Measurements from ENCODE around the gene CKAP4.
"Not testable (repeated sequence)": the region's sequence is repeated elsewhere in the genome, so short reads cannot be mapped to it uniquely, and the experiment has no call there.

The CKAP4 gene, protein sequence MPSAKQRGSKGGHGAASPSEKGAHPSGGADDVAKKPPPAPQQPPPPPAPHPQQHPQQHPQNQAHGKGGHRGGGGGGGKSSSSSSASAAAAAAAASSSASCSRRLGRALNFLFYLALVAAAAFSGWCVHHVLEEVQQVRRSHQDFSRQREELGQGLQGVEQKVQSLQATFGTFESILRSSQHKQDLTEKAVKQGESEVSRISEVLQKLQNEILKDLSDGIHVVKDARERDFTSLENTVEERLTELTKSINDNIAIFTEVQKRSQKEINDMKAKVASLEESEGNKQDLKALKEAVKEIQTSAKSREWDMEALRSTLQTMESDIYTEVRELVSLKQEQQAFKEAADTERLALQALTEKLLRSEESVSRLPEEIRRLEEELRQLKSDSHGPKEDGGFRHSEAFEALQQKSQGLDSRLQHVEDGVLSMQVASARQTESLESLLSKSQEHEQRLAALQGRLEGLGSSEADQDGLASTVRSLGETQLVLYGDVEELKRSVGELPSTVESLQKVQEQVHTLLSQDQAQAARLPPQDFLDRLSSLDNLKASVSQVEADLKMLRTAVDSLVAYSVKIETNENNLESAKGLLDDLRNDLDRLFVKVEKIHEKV

DNA sequence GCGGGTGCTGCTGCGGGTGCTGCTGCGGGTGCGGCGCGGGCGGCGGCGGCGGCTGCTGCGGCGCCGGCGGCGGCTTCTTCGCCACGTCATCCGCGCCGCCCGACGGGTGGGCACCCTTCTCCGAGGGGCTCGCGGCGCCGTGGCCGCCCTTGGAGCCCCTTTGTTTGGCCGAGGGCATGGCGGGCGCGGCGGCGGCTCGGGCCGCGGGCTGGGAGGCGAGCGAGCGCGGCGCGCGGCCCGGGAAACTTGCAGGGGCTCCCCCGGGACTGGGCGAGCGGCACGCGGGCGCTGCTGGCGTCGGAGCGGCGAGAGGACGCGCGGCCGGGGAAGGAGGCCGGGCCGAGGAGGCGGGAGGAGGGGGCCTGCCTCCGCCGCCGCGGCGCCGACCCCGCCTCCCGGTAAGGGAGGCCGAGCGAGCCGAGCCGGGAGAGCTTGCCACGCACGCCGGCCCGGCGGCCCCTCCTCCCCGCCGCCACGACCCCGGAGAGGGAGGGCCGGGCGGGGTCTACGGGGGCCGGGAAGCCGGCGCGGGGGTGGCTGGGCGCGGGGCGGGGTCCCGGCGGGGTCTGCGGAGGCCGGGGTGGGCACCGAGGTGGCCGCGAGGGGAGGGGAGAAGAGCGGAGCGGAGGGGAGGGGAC is at the start of gene CKAP4:
Gene CKAP4, minus strand, starts transcription at position 347 of the 638 bp plus-strand sequence. Its CDS starts 169 bp downstream, at position 178.
- DNase-seq (ENCODE audit: low read depth): peak; percentile 83

DNA sequence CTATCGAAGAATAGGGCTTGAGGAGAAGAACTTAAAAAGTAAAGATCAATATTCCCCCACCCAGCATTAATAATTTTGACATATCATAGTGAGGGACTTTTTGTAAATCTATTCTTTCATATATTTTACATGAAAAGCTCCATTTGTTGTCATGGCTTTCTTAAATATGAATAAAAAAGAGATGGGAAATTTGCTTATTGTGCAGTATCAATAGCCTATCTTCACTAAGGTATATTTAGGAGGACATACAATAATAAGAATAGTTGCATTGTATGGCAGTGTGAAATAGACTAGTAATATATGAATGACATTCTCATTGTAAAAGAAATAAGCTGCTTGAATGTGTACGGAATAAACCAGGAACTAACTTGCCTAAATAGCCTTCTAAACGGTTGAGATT is 49.3 kb upstream of the CKAP4 start:
- no peak for DNase-seq (ENCODE audit: low read depth)

DNA sequence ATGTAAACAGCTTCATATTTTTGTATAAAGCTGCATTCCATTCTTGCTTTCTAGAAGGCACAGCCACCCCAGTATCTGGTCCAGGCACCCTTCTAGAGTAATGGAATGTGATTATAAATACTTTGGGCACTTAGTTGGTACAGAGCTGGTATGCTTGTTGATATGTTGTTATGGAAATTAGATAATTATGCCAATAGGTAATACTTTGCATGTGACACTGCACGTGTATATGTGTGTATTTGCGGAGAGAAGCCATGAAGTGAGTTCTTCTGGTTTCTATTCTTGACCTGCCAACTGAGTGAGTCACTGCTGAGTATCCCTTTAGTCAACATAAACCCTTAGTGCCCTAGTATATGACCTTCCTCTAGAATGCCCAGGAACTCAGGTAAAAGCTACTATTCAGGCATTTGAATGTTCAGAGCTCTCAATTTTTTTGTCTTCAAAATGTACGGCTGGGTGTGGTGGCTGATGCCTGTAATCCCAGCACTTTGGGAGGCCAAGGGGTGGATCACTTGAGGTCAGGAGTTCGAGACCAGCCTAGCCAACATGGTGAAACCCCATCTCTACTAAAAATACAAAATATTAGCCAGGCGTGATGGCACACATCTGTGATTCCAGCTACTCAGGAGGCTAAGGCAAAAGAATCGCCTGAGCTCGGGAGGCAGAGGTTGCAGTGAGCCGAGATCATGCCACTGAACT is 48.5 kb upstream of the CKAP4 start:
- DNase-seq (ENCODE audit: low read depth): peak; percentile 73

DNA sequence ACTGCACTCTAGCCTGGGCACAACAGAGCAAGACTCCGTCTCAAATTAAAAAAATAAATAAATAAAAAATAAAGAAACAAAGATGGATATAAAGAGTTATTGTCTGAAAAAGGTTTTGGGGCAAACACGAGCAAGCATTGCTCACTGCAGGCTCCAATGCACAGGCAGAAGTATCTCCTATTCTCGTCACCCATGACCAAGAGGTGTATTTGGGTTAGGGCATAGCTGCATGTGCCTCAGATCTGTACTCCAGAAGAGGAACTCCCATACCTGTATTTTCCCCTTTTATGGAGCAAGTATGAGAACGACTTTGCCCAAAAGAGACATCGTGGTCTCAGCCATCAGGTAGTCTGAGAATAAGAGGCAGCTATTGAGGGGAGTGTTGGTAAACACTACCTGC is 44.5 kb upstream of the CKAP4 start:
- DNase-seq (ENCODE audit: low read depth): no peak

GRCh38 chr12:106291342-106291741 is 43.5 kb upstream of the CKAP4 start:
- DNase-seq (ENCODE audit: low read depth): no peak

DNA sequence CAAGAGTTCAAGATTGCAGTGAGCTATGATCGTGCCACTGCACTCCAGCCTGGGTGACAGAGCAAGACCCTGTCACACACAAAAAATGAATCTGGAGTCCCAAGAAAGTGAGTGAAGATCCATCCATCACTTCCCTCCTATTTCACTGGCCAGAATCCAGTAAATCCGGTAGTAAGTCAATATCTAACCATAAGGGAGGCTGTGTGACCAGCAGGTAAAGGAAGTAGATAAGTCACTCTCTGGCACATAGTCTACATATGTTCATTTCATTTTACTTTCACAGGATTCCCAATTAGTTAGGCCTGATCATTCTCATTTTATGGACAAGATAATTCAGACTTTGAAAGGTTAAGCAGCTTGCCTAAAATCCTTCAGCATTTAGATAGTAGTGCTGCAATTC is 42.8 kb upstream of the CKAP4 start:
- no peak for DNase-seq (ENCODE audit: low read depth)

DNA sequence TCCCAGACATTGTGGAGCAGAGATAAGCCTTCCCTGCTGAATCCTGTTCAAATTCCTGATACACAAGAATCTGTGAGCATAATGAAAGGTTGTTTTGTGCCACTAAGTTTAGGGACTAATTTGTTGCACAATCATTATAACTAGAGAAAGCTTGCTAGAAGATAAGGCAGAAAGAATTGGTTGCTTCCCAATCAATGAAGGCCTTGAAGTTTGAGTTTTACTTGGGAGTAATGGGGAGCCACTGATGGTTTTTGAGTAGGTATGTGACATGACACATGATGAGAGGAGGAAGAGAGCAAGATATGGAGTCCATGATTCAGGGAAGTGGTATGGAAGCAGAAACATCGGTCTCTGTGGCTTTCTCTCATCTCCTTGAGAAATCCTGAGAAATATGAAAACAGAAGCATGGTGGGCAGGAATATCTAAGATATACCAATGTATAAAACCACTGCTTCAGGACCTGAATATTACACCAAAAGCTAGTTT is 41.4 kb upstream of the CKAP4 start:
- peak; percentile 49 for DNase-seq (ENCODE audit: low read depth)

DNA sequence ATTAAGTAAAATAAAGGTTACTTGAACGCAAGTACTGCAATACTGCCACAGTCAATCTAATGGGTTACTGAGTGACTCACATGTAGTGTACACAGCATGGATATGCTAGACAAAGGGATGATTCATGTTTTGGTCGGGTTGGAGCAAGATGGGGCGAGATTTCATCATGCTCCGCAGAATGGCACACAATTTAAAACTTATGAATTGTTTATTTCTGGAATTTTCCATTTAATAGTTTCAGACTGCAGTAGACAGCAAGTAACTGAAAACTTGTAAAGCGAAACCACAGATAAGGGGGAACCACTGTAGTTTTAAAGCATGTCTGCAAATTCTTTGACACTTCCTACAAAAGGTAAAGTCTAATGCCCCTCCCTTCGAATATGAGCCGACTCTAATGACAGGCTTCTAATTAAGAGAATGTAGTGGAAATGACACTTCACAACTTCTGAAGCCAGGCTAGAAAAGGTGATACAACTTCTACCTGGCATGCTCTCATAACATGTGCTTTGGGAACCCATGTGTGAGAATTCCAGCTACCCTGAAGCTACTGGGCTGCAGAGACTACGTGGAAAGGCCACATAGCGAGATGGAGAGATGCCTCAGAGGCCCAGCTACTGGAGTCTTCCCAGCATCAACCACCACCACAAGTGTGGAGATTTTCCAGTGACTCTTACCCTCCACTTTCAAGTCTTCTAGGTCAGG is 40.8 kb upstream of the CKAP4 start:
- DNase-seq (ENCODE audit: low read depth): peak; percentile 97

DNA sequence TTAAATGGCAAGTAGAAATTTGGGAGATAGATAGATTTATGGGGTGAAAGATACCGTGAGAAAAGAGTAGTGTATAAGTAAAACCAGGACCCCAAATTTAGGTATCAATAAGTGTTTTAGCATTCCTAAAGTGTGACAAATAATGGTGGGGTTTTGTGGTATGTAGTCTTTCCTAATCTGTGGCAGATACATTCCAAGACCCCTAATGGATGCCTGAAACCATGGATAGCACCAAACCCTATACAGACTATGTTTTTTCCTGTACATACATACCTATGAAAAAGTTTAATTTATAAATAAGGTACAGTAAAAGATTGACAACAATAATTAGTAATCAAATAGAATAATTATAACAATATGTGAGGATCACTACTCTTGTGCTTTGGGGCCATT is 40.3 kb upstream of the CKAP4 start:
- no peak for DNase-seq (ENCODE audit: low read depth)

DNA sequence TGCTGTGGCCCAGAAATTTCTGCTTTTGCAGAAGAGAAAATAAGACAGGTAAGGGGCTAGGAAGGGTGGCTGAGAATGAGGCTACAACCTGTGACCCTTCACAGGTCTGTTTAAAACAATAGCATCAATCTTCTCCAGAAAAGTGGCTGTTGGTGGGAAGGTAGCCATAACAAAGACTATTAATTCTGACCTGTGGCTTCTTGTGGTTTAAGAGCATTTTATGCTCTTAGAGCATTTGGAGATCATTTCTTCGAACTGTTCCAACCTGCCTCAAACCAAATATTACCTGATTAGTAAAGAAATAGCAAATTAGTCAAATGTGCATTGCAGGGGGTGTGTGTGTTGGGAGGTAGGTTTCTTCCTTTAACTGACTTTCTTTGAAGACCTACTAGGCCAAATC is 39.5 kb upstream of the CKAP4 start:
- DNase-seq (ENCODE audit: low read depth): no peak

DNA sequence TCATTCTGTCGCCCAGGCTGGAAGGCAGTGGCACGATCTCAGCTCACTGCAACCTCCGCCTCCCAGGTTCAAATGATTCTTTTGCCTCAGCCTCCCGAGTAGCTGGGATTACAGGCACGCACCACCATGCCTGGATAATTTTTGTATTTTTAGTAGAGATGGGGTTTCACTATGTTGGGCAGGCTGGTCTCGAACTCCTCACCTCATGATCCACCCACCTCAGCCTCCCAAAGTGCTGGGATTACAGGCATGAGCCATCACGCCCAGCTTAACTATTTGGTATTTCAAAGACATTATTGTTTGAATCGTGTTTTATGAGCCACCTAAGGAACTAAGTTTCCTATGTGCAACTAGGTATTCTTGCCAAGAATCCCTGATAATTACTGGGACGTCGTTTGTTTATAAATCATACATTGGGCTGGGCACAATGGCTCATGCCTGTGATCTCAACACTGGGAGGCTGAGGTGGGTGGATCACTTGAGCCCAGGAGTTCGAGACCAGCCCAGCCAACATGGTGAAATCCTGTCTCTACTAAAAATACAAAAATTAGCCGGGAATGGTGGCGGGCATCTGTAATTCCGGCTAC is 38.8 kb upstream of the CKAP4 start:
- not testable (repeated sequence) for DNase-seq (ENCODE audit: low read depth)

- DNase-seq (ENCODE audit: low read depth): no peak
Measured at GRCh38 chr12:106285982-106286381, 38.2 kb upstream of the CKAP4 start.

DNA sequence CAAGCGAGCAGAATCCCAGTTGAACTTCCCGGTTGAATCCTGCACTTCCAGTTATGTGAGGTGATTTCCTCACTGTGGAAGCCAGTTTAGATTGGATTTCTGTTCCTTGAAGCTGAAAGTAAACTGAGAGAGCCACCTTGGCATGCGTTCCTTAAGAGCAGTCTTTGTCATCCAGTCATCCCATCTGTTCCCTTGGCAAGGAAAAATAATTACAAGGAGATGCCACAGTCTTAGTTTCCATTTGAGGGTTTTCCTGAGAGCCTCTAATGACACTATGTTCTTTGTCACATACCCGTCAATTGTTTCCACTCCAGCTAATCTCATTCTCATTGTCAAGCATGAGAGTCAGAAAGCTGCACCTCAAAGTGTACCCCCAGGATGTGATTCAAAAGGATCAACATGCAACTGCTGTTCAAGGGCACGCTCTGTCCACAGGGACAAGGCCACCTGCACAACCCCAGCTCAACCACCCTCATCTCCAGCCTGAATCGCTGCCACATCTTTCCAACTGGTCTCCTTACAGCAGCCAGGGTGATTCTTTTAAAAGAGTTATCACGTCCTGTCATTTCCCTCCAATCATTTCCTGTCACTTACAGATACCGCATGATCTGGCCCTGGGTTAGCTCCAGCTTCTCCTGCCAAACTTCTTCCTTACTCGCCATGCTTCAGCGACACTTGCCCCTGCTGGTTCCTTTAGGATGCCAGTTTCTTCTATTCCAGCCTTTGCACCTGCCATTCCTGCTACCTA is 36.7 kb upstream of the CKAP4 start:
- no peak for DNase-seq (ENCODE audit: low read depth)

DNA sequence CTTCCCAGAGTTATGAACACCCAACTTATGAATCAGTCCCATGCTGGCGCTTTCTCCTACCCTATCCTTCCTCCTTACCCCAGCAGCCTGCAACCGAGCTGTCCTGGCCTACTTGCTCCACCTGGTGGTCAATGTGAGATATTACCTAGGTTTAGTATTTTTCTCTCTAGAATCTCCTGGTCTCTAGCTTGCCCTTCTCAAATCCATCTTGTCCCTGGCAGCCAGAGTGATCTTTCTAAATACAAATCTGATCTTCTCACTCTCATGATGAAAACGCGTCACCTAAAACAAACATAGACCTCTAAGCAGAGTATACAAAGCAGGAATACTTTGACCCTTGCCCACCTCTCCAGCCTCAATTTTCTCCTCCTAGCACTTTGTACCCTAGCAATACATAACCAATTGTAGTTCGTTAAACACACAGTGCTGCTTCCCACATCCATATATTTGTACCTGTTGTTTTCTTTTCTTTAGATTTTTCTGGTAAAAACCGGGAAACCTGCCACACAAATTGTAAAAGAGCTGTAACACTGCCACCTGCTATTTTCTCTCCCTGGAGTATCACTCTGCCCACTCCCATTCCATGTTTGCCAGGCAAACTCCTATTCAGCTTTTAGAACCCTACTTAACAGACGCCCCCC is 34.8 kb upstream of the CKAP4 start:
- peak; percentile 66 for DNase-seq (ENCODE audit: low read depth)

DNA sequence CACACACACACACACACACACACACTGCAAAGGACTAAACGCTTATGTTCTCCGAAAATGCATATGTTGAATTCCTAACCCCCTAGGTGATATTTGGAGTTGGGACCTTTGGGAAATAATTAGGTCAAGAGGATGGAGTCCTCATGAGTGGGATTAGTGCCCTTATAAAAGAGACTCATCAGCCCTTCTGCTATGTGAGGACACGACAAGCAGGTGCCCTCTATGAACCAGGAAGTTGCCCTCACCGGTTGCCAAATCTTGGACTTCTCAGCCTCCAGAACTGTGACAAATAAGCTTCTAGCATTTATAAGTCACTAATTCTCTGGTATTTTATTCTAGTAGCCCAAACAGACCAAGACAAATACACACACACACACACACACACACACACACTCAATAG is 34.0 kb upstream of the CKAP4 start:
- DNase-seq (ENCODE audit: low read depth): no peak

- DNase-seq (ENCODE audit: low read depth): no peak
Measured at GRCh38 chr12:106281056-106281782, 33.4 kb upstream of the CKAP4 start.

GRCh38 chr12:106280106-106280505 is 32.3 kb upstream of the CKAP4 start:
- no peak for DNase-seq (ENCODE audit: low read depth)

GRCh38 chr12:106276032-106276740 is 28.4 kb upstream of the CKAP4 start:
- no peak for DNase-seq (ENCODE audit: low read depth)

DNA sequence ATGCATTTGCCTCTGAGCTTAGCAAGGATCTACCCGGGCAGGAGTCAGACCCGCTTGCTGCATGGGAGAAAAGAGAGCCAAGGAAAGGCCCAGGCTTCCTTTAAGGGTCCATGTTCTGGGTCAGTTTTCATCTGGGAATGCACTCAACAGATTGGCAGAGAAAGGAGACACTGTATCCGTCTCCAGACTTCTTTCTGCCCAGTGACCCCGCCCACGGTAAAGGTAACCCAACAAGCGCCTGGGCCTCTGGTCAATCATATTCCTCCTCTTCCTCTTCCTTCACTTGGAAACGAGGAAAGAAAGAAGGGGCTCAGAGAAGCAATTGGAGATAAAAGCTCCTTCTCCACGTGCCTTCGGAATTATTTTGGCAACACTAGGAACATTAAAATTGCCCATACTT is 27.6 kb upstream of the CKAP4 start:
- no peak for DNase-seq (ENCODE audit: low read depth)

Measured in iris pigment epithelial cell (primary cell).